ENCODE results near the gene FCHSD1. TPM values are rescaled to one million over a fixed set of nuclear protein-coding genes. Genes with fewer than 3 reads are reported as not detected.

FCHSD1 gene
- total and polyA plus RNA-seq, 2 experiments from 2014 or later = 18.0 to 27.4 TPM

DNA sequence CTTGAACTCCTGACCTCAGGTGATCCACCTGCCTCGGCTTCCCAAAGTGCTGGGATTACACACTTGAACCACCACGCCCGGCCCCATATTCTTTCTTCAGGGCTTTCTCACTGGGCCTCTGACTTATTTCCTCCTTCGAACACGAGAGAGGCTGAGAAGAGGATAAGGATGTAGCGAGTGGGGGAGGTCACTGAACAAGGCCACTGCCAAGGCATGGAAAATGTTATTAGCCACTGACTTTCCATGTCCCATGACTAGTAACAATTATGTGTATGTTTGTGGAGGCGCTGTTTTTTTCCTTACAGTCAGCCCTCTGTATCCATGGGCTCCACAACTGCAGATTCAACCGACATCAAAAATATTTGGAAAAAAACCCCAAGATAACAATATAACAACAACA, 12.3 kb upstream of the FCHSD1 start:
- no peak for DNase-seq (ENCODE audit: low spot score)
- WGBS (ENCODE audit: low lambda C conversion rate, missing lambda C conversion rate) = 93% methylated on average over 8 of the region's 8 CpGs
- Histone ChIP-seq H3K4me2 (no peak overlapping the region), H2AFZ (no peak overlapping the region), H3K9me3 (ENCODE audit: low read depth) (no peaks in the 10 kb centered on the region), H3K4me3 (no peak overlapping the region), H3K4me1 (ENCODE audit: insufficient read depth) (no peaks in the 10 kb centered on the region), H3K27ac (no peak overlapping the region), H3K79me2 (no peaks in the 10 kb centered on the region), H3K36me3 (replicated peaks; ENCODE audit: insufficient read depth, low read depth) (no peaks in the 10 kb centered on the region), H3K27me3 (no peaks in the 10 kb centered on the region), H3K9me2 (replicated peaks; ENCODE audit: insufficient read depth) (no peaks in the 10 kb centered on the region), H4K20me1 (ENCODE audit: insufficient read depth, poor library complexity, severe bottlenecking) (no peaks in the 10 kb centered on the region)
- TF ChIP-seq, protein P1, sequence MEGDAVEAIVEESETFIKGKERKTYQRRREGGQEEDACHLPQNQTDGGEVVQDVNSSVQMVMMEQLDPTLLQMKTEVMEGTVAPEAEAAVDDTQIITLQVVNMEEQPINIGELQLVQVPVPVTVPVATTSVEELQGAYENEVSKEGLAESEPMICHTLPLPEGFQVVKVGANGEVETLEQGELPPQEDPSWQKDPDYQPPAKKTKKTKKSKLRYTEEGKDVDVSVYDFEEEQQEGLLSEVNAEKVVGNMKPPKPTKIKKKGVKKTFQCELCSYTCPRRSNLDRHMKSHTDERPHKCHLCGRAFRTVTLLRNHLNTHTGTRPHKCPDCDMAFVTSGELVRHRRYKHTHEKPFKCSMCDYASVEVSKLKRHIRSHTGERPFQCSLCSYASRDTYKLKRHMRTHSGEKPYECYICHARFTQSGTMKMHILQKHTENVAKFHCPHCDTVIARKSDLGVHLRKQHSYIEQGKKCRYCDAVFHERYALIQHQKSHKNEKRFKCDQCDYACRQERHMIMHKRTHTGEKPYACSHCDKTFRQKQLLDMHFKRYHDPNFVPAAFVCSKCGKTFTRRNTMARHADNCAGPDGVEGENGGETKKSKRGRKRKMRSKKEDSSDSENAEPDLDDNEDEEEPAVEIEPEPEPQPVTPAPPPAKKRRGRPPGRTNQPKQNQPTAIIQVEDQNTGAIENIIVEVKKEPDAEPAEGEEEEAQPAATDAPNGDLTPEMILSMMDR (IDR thresholded peaks at IDR 0.05; ENCODE audit: poor library complexity) = no peak
- no peak for TF ChIP-seq EZH2 (IDR thresholded peaks at IDR 0.05; ENCODE audit: borderline replicate concordance)
- TF ChIP-seq EZH2phosphoT487 (IDR thresholded peaks at IDR 0.05; ENCODE audit: low read depth, severe bottlenecking, unreplicated experiment) = no peak

- H3K4me2 ChIP-seq = no peak overlapping the region
- no peak overlapping the region for H2AFZ ChIP-seq
- H3K27me3 ChIP-seq = no peaks in the 10 kb centered on the region
- no peak overlapping the region for H3K4me3 ChIP-seq
- H3K4me1 ChIP-seq (ENCODE audit: insufficient read depth) = no peaks in the 10 kb centered on the region
- H4K20me1 ChIP-seq (ENCODE audit: insufficient read depth, poor library complexity, severe bottlenecking) = no peaks in the 10 kb centered on the region
- H3K27ac ChIP-seq = no peak overlapping the region
- H3K9me3 ChIP-seq (ENCODE audit: low read depth) = no peaks in the 10 kb centered on the region
- no peaks in the 10 kb centered on the region for H3K9me2 ChIP-seq (replicated peaks; ENCODE audit: insufficient read depth)
- 96% methylated on average over 16 of the region's 17 CpGs for WGBS (ENCODE audit: low lambda C conversion rate, missing lambda C conversion rate)
- no peaks in the 10 kb centered on the region for H3K36me3 ChIP-seq (replicated peaks; ENCODE audit: insufficient read depth, low read depth)
- TF ChIP-seq EZH2phosphoT487 (IDR thresholded peaks at IDR 0.05; ENCODE audit: low read depth, severe bottlenecking, unreplicated experiment) (no peak), EZH2 (IDR thresholded peaks at IDR 0.05; ENCODE audit: borderline replicate concordance) (no peak)
- TF ChIP-seq, protein P1 (IDR thresholded peaks at IDR 0.05; ENCODE audit: poor library complexity) = no peak
- no peaks in the 10 kb centered on the region for H3K79me2 ChIP-seq
- DNase-seq (ENCODE audit: low spot score) = no peak
These were observed 10.8 kb upstream of the FCHSD1 start for GRCh38 chr5:141662028-141662427.

DNA sequence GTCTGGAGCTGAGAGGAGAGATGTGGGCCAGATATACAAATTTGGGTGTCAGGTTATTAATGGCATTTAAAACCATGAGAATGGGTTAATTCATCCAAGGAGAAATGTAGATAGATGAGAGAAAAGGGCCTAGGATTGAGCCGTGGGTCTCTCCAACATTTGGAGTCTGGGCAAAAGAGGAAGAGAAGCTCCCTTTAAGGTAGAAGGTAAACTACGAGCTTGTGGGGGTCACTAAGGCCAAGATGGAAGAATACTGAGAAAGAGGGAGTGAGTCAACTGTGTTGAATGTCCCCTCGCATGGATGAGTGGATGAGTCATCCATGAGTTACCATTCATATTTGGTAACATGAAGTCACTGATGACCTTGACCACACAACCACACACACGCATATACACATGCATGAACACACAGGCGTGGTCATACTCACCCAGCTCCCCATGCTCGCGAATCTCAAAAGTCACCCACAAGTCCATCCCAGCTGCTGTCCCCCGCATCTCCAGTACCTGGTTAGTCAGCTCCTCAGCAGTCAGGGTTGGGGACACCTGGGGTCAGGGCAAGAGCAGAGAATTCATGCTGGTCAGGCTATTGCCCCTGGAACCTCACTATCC, 6.8 kb upstream of the FCHSD1 start:
- 80% methylated on average over 8 of the region's 8 CpGs for WGBS (ENCODE audit: low lambda C conversion rate, missing lambda C conversion rate)
- no peak for TF ChIP-seq EZH2phosphoT487 (IDR thresholded peaks at IDR 0.05; ENCODE audit: low read depth, severe bottlenecking, unreplicated experiment)
- TF ChIP-seq, protein P1 (IDR thresholded peaks at IDR 0.05; ENCODE audit: poor library complexity) = no peak
- TF ChIP-seq EZH2 (IDR thresholded peaks at IDR 0.05; ENCODE audit: borderline replicate concordance) = no peak
- Histone ChIP-seq H2AFZ (no peak overlapping the region), H3K79me2 (no peaks in the 10 kb centered on the region), H3K4me2 (no peak overlapping the region), H3K9me2 (replicated peaks; ENCODE audit: insufficient read depth) (no peaks in the 10 kb centered on the region), H3K4me1 (ENCODE audit: insufficient read depth) (no peaks in the 10 kb centered on the region), H3K9me3 (ENCODE audit: low read depth) (no peaks in the 10 kb centered on the region), H3K27me3 (no peaks in the 10 kb centered on the region), H3K36me3 (replicated peaks; ENCODE audit: insufficient read depth, low read depth) (no peaks in the 10 kb centered on the region), H3K27ac (no peak overlapping the region), H4K20me1 (ENCODE audit: insufficient read depth, poor library complexity, severe bottlenecking) (no peaks in the 10 kb centered on the region), H3K4me3 (no peak overlapping the region)
- DNase-seq (ENCODE audit: low spot score) = no peak
